Gastroesophageal sphincter (tissue), 4 donors: ENCODE data around the gene RPL35A. TPM values are rescaled to one million over a fixed set of nuclear protein-coding genes. Genes with fewer than 3 reads are reported as not detected.

ENCODE experiments used
- ATAC-seq: fragments of 150-250 bp; one replicate; pipeline ENCODE4 v1.9.1; 2016; ENCODE audit warnings: mild to moderate bottlenecking, moderate library complexity
- H3K27ac ChIP-seq, 4 donors: fragments of 200-600 bp; sonication (generic) in 3 of 4; 1 replicate in 3 of 4; 2 replicates in 1 of 4; pipeline ENCODE4 v1.5.1; 2016 to 2019
- H3K27me3 ChIP-seq: fragments of 200-600 bp; sonication (generic); one replicate; pipeline ENCODE4 v1.5.1; 2019
- H3K36me3 ChIP-seq, 2 donors: fragments of 200-600 bp; sonication (generic); one replicate each; pipeline ENCODE4 v1.5.1; 2019; ENCODE audit warnings: control low read depth in 1 of 2
- H3K4me1 ChIP-seq, 3 donors: fragments of 200-600 bp; sonication (generic); 1 replicate in 2 of 3; 2 replicates in 1 of 3; pipeline ENCODE4 v1.5.1; 2016 to 2019; ENCODE audit warnings: control low read depth in 2 of 3
- H3K4me3 ChIP-seq, 2 donors: fragments of 200-600 bp; sonication (generic); one replicate each; pipeline ENCODE4 v1.5.1; 2019; ENCODE audit warnings: mild to moderate bottlenecking in 1 of 2, moderate library complexity in 1 of 2
- H3K9me3 ChIP-seq, 3 donors: fragments of 200-600 bp; sonication (generic); one replicate each; pipeline ENCODE4 v1.5.1; 2017 to 2019; ENCODE audit warnings: control low read depth in 2 of 3
- CTCF ChIP-seq, 4 experiments: fragments of 200-600 bp in 2 of 4; fragments of 450-650 bp in 2 of 4; sonication (generic) in 1 of 4; IDR thresholded peaks; one replicate each; pipeline ENCODE4 v1.5.1; 2017 to 2019; ENCODE audit warnings: antibody characterized with exemption in 4 of 4, mild to moderate bottlenecking in 2 of 4, moderate library complexity in 2 of 4
- EP300 ChIP-seq: sonication (generic); formaldehyde crosslinking; IDR thresholded peaks from one replicate; pipeline ENCODE4 v1.6.1; 2017; ENCODE audit warnings: antibody characterized with exemption, mild to moderate bottlenecking
- POLR2A ChIP-seq, 2 donors: fragments of 450-650 bp; IDR thresholded peaks; one replicate each; pipeline ENCODE4 v1.6.1; 2017; ENCODE audit warnings: antibody characterized with exemption in 2 of 2, mild to moderate bottlenecking in 2 of 2, moderate library complexity in 1 of 2
- POLR2AphosphoS5 ChIP-seq: sonication (generic); formaldehyde crosslinking; IDR thresholded peaks from one replicate; pipeline ENCODE4 v1.6.1; 2017; ENCODE audit warnings: antibody characterized with exemption
- WGBS, 2 donors: methylation state at CpG; one replicate each; pipeline ENCODE4 v1.1.5; 2018; ENCODE audit warnings: low coverage in 1 of 2; 5-methylcytosine and 5-hydroxymethylcytosine counted together
- total RNA-seq, 4 donors: library from RNA; depleted of rRNA; stranded (reverse); fragments of >200 nt; gene quantifications; one replicate each; pipeline ENCODE4 v1.1.0, GENCODE V29; 2016

RPL35A gene
- total RNA-seq, 4 donors from 2014 or later = 394 to 1,032 (median 816) TPM

GRCh38 chr3:197970588-197970987 is 20.6 kb downstream of the RPL35A start:
- Histone ChIP-seq H3K4me3 (no peak overlapping the region), H3K27me3 (no peaks in the 10 kb centered on the region), H3K4me1 (no peaks in the 10 kb centered on the region), H3K36me3 (no peaks in the 10 kb centered on the region), H3K27ac (no peak overlapping the region), H3K9me3 (peaks cover 0 to 9% (median 0%) of the 10 kb centered on the region in 3 donors)
- WGBS, 2 donors = 69 to 100% methylated on average over 2 to 3 of the region's 3 CpGs
- TF ChIP-seq EP300 = no peak
- no peak for TF ChIP-seq CTCF (IDR thresholded peaks at IDR 0.05)
- TF ChIP-seq POLR2AphosphoS5 = no peak
- TF ChIP-seq POLR2A (IDR thresholded peaks at IDR 0.05) = no peak
- no peak for ATAC-seq

GRCh38 chr3:197974016-197974415 is 24.0 kb downstream of the RPL35A start:
- WGBS, 2 donors = 65 to 89% methylated on average over 1 of the region's 1 CpG
- TF ChIP-seq EP300 = no peak
- no peak for TF ChIP-seq POLR2A (IDR thresholded peaks at IDR 0.05)
- TF ChIP-seq POLR2AphosphoS5 = no peak
- TF ChIP-seq CTCF (IDR thresholded peaks at IDR 0.05) = no peak
- H3K9me3 ChIP-seq = peaks cover 0 to 4% (median 0%) of the 10 kb centered on the region in 3 donors
- no peak overlapping the region for H3K27ac ChIP-seq
- H3K27me3 ChIP-seq = no peaks in the 10 kb centered on the region
- H3K36me3 ChIP-seq = peaks cover 0 to 24% of the 10 kb centered on the region in 2 donors
- H3K4me1 ChIP-seq = no peaks in the 10 kb centered on the region
- ATAC-seq = no peak
- no peak overlapping the region for H3K4me3 ChIP-seq

GRCh38 chr3:197975311-197975710 is 25.3 kb downstream of the RPL35A start:
- WGBS, 2 donors = 97 to 100% methylated on average over 3 to 8 of the region's 8 CpGs

GRCh38 chr3:197983076-197983475 is 33.1 kb downstream of the RPL35A start:
- Histone ChIP-seq H3K9me3 (no peaks in the 10 kb centered on the region), H3K27ac (no peak overlapping the region), H3K4me3 (no peak overlapping the region), H3K27me3 (no peaks in the 10 kb centered on the region), H3K4me1 (no peaks in the 10 kb centered on the region), H3K36me3 (peaks cover 0 to 59% of the 10 kb centered on the region in 2 donors)
- ATAC-seq = no peak
- TF ChIP-seq POLR2AphosphoS5 = no peak
- no peak for TF ChIP-seq CTCF (IDR thresholded peaks at IDR 0.05)
- no peak for TF ChIP-seq EP300
- TF ChIP-seq POLR2A (IDR thresholded peaks at IDR 0.05) = no peak
- 95 to 100% methylated on average over 1 of the region's 1 CpG for WGBS, 2 donors

More at GRCh38 chr3:197975311-197975710, 25.3 kb downstream of the RPL35A start:
- Histone ChIP-seq H3K27ac (no peak overlapping the region), H3K27me3 (no peaks in the 10 kb centered on the region), H3K36me3 (peaks cover 0 to 27% of the 10 kb centered on the region in 2 donors), H3K9me3 (peaks cover 0 to 4% (median 0%) of the 10 kb centered on the region in 3 donors), H3K4me1 (no peaks in the 10 kb centered on the region), H3K4me3 (no peak overlapping the region)
- TF ChIP-seq EP300 = no peak
- TF ChIP-seq CTCF (IDR thresholded peaks at IDR 0.05) = no peak
- TF ChIP-seq POLR2AphosphoS5 = no peak
- no peak for TF ChIP-seq POLR2A (IDR thresholded peaks at IDR 0.05)
- ATAC-seq = no peak

- TF ChIP-seq POLR2A (IDR thresholded peaks at IDR 0.05) (no peak), CTCF (IDR thresholded peaks at IDR 0.05) (no peak), POLR2AphosphoS5 (no peak), EP300 (no peak)
- Histone ChIP-seq H3K4me3 (no peak overlapping the region), H3K4me1 (no peaks in the 10 kb centered on the region), H3K27me3 (no peaks in the 10 kb centered on the region), H3K27ac (no peak overlapping the region), H3K9me3 (no peaks in the 10 kb centered on the region), H3K36me3 (peaks cover 0 to 24% of the 10 kb centered on the region in 2 donors)
- no peak for ATAC-seq
- WGBS, 2 donors = 44 to 58% methylated on average over 4 of the region's 4 CpGs
Measured at GRCh38 chr3:197989651-197990050, 39.7 kb downstream of the RPL35A start.
